Measurements from ENCODE around the gene EIF2A. TPM values are rescaled to one million over a fixed set of nuclear protein-coding genes. Genes with fewer than 3 reads are reported as not detected.

The EIF2A gene
- total and polyA plus RNA-seq, 9 of the 15 experiments (the other 6 are each of a cell fraction or from before 2014, with no cell fraction given): 106 to 192 (median 168) TPM

DNA sequence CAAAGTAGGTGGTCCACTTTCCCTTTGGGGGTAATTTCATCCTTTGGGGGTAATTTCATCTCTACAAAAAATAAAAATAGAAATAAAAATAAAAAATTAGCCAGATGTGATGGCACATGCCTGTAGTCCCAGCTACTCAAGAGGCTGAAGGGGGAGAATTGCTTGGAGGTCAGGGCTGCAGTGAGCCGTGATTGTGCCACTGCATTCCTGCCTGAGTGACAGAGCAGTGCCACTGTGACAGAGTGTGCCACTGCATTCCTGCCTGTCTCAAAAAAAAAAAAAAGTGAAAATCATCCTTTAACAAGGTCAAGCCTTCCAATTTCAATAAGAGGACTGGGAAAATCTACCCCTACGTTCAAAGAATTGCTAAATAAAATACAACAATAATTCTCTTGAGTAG is 23.0 kb upstream of the EIF2A start:
- TF ChIP-seq IRF1 (CRISPR knock-in tag; IDR thresholded peaks at IDR 0.05; ENCODE audit: borderline replicate concordance) (no peak), SRSF9 (IDR thresholded peaks at IDR 0.05; ENCODE audit: borderline replicate concordance, low read depth, low read length) (no peak), ZNF436 (CRISPR knock-in tag; IDR thresholded peaks at IDR 0.05) (no peak), GTF2E2 (tag; IDR thresholded peaks at IDR 0.05) (no peak), ADNP (tag; IDR thresholded peaks at IDR 0.05) (no peak), CHD1 (IDR thresholded peaks at IDR 0.05; ENCODE audit: low read length) (no peak), ZKSCAN8 (CRISPR knock-in tag; IDR thresholded peaks at IDR 0.05) (no peak), NUFIP1 (IDR thresholded peaks at IDR 0.05; ENCODE audit: partially characterized antibody) (no peak), EHMT2 (IDR thresholded peaks at IDR 0.05) (no peak), NCOA4 (IDR thresholded peaks at IDR 0.05; ENCODE audit: partially characterized antibody) (no peak), POLR2AphosphoS2 (IDR thresholded peaks at IDR 0.05; ENCODE audit: low read length) (no peak), HDAC1 (IDR thresholded peaks at IDR 0.05) (no peak), DLX4 (CRISPR knock-in tag; IDR thresholded peaks at IDR 0.05) (no peak), SMAD3 (CRISPR knock-in tag; conservative IDR thresholded peaks at IDR 0.05) (no peak), E2F3 (CRISPR knock-in tag; IDR thresholded peaks at IDR 0.05) (no peak), ZNF282 (CRISPR knock-in tag; IDR thresholded peaks at IDR 0.05) (no peak)
- TF ChIP-seq, protein P1, sequence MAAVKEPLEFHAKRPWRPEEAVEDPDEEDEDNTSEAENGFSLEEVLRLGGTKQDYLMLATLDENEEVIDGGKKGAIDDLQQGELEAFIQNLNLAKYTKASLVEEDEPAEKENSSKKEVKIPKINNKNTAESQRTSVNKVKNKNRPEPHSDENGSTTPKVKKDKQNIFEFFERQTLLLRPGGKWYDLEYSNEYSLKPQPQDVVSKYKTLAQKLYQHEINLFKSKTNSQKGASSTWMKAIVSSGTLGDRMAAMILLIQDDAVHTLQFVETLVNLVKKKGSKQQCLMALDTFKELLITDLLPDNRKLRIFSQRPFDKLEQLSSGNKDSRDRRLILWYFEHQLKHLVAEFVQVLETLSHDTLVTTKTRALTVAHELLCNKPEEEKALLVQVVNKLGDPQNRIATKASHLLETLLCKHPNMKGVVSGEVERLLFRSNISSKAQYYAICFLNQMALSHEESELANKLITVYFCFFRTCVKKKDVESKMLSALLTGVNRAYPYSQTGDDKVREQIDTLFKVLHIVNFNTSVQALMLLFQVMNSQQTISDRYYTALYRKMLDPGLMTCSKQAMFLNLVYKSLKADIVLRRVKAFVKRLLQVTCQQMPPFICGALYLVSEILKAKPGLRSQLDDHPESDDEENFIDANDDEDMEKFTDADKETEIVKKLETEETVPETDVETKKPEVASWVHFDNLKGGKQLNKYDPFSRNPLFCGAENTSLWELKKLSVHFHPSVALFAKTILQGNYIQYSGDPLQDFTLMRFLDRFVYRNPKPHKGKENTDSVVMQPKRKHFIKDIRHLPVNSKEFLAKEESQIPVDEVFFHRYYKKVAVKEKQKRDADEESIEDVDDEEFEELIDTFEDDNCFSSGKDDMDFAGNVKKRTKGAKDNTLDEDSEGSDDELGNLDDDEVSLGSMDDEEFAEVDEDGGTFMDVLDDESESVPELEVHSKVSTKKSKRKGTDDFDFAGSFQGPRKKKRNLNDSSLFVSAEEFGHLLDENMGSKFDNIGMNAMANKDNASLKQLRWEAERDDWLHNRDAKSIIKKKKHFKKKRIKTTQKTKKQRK (IDR thresholded peaks at IDR 0.05; ENCODE audit: borderline replicate concordance, low read depth, low read length): no peak
- TF ChIP-seq, protein P2, sequence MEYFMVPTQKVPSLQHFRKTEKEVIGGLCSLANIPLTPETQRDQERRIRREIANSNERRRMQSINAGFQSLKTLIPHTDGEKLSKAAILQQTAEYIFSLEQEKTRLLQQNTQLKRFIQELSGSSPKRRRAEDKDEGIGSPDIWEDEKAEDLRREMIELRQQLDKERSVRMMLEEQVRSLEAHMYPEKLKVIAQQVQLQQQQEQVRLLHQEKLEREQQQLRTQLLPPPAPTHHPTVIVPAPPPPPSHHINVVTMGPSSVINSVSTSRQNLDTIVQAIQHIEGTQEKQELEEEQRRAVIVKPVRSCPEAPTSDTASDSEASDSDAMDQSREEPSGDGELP (CRISPR knock-in tag; IDR thresholded peaks at IDR 0.05; ENCODE audit: borderline replicate concordance): no peak
- intact Hi-C loops (cut with micrococcal nuclease): no loop called here
- POLR2A ChIA-PET: interaction anchor here (1.2 kb wide), 1 partner anchor 15 kb away, joined by 3 read pairs; no protein-coding TSS in a partner anchor

More for the DNA sequence above, 23.0 kb upstream of the EIF2A start:
- Histone ChIP-seq H3K9me3 (replicated peaks; ENCODE audit: control insufficient read depth, insufficient read depth, low read depth, low read length) (no peaks in the 10 kb centered on the region), H3K4me1 (replicated peaks in 1 of 2; ENCODE audit: control insufficient read depth in 2 of 2, insufficient read depth in 2 of 2, low read length in 2 of 2) (peaks cover 0 to 4% of the 10 kb centered on the region in 2 experiments; a peak in 1 of 5 replicates), H3K9me1 (ENCODE audit: control insufficient read depth, insufficient read depth, low read length) (no peaks in the 10 kb centered on the region), H2AFZ (ENCODE audit: low read depth, low read length) (no peak overlapping the region), H3K79me2 (ENCODE audit: control insufficient read depth, insufficient read depth, low read length) (no peaks in the 10 kb centered on the region), H3K4me3 (no peak overlapping the region), H3K27me3 (ENCODE audit: control insufficient read depth in 2 of 2, insufficient read depth in 2 of 2, low read length in 2 of 2) (no peaks in the 10 kb centered on the region), H3K27ac (ENCODE audit: extremely low read depth, low read depth, low read length) (no peak overlapping the region), H3K4me2 (ENCODE audit: insufficient read depth, low read length) (no peak overlapping the region), H3K9ac (ENCODE audit: insufficient read depth in 1 of 2, low read depth in 2 of 2, low read length in 2 of 2) (no peak overlapping the region), H3K36me3 (ENCODE audit: control insufficient read depth, insufficient read depth, low read length) (no peaks in the 10 kb centered on the region), H4K20me1 (replicated peaks; ENCODE audit: control insufficient read depth, insufficient read depth, low read length) (no peaks in the 10 kb centered on the region)
- ATAC-seq (no peak), DNase-seq (ENCODE audit: extremely low read depth in 1 of 4, low spot score in 3 of 4) (no peak), FAIRE-seq (no peak)
- CTCF ChIA-PET (ENCODE audit: low intra/inter-chr PET ratio): no interaction called here
- BruUV-seq (replicated peaks): no TSS peak
- WGBS (ENCODE audit: insufficient coverage, low coverage, missing lambda C conversion rate): 7% methylated on average over 2 of the region's 2 CpGs
- in situ Hi-C loops (cut with MboI): loop anchor here (25.0 kb wide), 2 partner anchors 561 to 614 kb away; partner anchors contain the start of gene PFN2
